GM19025 (cell line): ENCODE results near the gene DLK1.

ENCODE experiments used
- ATAC-seq: cut with Tn5 transposase; IDR thresholded peaks from one replicate; pipeline ENCODE4 v1.9.1; 2021; ENCODE audit warnings: mild to moderate bottlenecking, low read depth, moderate library complexity; ENCODE audit not compliant: unreplicated experiment

The DLK1 gene

DNA sequence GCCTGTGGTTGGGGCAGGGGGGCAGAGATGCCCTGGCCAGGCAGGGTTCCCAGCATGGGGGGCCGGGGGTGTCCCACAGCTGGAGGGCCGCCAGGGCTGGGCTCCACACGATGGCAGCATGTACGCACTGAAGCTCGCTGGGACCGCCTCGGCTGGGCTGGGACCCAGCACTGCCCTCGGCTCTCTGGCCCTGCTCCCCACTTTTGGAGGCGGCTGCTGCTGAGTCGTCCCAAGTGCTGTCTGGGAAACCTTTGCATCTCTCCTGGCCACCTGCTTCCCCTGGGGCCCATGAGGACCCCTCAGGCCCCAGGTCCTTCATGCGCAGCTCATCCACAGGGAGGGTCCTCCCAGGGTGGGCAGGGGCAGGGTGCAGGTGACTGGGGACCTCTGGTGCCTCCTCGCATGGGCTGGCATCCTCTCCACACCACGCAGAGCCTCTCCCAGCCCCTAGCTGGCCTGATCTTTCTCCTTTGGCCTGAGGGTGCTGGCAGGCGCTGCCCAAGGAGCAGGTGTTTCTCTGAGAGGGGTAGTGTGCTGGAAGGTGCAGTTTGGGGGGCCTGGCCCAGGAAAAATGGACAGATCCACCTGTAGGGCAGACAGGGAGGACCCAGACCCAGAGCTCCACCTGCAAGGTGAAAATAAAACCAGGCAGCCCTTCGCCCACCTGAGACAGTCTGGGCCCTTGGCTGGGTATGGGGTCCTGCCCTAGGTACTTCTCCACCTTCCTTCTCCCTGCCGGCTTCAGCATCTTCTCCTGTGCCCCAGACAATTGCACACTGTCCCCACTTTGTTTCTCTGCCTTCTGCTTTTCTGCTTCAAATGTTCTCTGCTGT is 46.9 kb downstream of the DLK1 start:
- no peak for ATAC-seq

DNA sequence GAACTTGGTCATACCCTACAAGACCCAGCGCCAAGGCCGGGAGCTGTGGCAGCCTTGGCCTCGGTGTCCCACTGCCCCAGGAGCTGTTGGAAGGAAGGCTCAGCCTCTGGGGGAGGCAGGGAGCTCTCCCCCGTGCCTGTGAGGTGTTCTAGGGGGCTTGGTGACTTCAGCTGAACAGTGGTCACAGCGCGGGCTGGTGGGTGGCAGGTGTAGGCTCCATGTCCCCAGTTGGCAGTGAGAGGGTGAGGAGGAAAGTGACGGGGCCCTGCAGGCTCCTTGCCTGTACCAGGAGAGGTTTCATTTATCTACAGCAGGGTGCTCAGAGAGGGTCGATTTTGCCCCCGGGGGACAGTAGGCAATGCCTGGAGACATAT is 47.5 kb downstream of the DLK1 start:
- ATAC-seq = no peak

DNA sequence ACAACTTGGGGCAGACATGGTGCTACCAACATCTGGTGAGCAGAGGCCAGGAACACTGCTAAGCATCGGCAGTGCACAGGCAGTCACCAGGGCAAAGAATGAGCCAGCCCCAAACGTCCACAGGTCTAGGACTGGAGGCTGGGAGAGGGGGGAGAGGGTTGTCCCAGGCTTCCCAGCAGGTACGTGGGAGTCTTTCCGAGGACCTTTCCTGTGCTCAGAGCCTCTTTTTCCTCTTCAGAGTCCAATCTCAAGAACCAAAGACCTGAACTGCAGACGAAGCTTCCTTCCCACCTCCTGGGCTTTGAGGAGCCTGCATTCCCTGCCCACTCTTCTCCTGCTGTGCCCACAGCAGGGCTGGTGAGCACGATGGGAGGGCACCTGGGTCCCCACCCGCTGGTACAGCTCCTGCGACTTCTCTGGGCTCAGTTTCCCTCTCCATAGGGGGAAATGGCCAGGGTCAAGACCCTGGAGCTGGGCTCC is 48.7 kb downstream of the DLK1 start:
- ATAC-seq = no peak

DNA sequence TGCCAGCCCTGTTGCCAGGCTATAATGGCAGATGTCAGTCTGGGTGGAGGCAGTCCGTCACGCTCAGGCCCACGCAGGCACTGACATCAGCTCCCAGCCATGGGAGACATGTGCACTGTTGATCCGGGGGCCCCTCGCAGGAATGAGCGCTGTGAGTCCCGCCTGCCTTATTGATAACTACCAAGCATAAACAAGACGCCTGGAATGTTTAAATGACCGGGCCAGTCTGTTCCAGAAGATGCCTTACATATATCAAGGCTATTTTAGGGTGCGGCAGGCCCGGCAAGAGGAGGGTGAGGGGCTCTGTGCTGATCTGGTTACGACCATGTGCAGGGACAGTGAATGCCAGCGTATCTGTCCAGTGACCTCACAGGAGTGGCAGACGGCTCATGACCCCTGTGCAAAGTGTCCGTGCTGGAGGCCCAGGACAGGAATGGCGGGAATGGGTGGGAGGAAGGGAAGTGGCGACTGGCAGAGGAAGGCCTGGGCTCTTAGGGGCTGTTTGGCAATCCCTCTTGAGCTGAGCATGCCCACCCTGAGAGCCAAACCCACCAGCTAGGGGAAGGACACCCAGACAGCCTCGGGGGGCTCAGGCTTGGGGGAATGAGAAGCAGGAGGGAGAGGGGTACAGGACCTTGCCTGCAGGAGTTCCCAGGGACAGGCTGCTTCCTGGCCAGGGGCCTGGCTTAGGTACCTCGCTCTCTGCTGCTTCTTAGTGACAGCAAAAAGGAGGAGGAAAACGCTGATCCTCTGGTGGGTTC is 49.3 kb downstream of the DLK1 start:
- ATAC-seq = no peak

DNA sequence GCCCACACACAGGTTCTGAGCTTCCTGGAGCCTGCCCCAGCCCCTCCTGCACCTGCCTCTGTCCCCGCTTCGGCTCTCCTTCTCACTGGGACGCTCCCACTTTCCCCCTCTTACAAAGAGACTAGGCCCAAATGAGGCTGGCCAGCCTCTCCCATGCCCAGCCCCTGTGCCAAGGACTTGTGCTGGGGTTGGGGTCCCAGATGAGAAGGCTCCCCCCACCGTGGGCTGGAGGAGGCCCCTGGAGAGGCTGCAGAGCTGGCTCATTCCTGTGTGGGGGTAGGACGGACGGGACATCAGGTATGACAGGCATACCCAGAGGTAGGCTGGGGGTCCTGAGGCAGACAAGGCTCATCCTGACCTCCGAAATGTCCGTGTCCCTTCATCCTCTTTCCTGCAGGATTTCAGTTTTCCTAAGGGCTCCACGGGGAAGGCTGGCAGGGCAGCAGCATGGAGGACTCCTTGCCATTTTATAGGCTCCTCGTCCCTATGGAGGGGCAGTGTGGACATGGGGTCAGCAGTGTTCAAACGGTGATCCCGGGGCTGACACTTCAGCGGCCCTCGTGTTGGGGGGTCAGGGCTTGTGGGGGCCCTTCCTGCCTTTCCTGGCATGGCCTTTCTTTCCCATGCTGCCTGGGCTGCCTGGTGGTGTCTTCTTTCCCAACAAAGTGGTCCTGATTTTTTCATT is 50.1 kb downstream of the DLK1 start:
- no peak for ATAC-seq

DNA sequence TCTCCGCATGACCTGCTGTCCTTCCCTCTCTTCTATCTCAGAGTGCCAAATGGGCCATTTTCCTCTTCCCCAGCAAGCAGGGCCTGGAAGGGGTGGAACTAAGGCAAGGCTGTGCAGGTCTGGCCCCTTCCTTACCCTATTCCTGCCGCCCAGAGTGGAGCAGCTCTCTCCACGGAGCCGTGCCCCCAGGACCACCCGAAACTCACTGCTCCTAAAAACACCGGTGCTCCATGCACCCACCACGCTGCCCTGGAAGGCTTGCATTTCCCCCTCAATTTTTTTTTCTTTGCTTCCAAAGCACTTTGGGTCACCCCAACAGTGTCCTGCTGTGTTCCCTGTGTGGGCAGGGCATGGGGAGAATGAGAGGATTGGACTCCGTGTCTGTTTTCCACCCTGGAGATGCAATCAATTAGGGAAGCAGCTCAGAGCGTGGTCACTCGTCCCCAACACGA is 50.7 kb downstream of the DLK1 start:
- no peak for ATAC-seq

DNA sequence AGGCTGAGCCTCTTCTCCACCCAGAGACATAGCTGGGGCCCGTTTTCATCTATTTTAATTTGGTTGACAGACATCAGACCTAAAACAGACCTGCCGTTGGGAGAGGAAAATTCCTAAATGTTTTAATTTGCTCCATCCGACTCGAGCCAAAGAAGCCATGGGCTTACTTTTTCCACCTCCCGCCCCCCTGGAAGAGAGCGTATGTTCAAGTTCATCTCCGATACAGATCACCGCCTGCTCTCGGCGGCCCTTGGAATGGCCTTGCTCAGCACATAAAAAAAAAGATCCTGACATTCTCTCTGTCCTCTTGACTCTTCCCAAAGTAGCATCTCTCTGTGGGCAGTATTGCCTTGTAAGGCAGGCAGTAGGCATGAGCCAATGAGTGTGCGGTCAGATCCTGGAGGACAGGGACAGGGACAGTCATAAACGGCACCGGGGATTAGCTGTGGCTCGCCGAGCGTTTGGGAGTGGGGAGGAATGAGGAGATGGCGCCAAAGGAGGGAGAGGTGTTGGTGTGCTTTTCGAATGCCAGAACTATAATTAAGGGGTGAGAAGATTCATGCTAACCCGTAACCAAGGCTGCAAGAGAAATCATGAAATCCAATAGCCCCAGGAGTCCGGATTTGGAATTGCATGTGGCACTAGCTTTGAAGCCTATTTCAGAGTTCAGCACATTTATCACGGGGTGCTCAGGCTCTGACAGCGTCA is 51.3 kb downstream of the DLK1 start:
- no peak for ATAC-seq

DNA sequence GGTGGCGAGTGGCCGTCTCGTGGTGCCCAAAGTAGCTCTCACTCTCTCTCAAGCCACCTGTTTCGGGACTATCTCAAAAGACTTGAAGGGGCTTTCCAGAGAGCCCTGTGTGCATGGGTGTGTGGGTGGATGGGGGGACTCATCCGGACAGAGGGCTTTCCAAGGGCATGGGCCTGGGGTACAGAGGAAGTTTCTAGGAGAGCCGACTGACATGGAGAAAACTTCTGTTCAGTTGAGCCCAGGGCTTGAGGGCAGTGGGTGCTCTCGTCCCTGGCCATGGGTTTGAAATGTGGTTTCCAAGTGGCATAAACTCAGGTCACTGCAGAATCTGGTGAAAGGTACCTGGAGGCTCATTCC is 51.8 kb downstream of the DLK1 start:
- no peak for ATAC-seq

DNA sequence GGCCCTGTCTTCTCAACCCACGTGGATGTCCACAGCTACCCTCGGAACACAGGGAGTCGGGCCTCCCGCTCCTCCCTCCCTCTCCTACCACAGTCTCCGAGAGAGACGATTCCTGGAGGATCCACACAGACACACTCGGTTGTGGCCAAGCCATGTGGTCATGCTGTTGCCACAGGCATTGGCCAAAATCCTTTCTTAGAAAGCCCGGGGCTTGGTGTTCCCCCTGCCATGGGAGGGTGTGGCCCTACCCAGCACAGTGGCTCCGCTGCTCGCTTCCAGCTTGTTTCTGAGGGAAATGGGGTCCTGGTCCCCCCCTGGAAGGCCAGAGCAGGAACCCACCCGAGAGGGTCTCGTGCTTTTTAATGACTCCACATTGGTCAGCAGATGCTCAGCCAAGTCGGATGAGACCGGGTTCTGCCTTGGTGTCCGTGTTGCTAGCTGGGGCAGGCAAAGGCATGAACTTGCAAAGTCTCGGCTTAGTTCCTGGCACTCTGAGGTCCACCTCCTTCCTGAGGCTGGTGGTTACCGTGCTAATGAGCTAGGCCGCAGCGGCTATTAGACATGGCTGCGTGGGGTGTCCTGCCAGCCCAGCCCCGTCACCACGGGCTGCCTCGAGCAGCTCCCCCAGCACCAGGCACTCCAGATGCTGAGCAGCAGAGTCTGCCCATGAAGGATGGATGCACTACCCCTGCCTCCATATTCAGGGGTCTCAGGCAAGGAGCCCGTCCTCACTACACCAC is 52.4 kb downstream of the DLK1 start:
- no peak for ATAC-seq

DNA sequence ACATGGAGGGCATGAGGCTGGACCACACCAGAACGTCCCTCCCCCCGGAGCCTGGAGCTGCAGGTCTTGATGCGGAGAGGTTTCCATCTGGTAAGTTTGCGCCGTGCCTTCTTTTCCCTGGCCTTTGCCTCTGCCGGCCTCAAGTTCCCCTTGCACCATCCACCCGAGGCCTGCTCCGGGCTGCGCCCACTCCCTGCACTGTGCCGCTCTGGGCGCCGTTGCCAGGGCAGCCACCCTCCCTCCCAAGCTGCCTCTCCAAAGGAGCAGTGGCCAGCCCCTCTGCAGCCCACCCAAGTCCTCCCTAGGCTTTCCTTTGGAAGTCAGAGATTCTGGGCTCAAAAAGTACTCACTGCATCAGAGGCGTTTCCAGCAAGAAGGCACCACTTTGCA is 53.0 kb downstream of the DLK1 start:
- no peak for ATAC-seq

DNA sequence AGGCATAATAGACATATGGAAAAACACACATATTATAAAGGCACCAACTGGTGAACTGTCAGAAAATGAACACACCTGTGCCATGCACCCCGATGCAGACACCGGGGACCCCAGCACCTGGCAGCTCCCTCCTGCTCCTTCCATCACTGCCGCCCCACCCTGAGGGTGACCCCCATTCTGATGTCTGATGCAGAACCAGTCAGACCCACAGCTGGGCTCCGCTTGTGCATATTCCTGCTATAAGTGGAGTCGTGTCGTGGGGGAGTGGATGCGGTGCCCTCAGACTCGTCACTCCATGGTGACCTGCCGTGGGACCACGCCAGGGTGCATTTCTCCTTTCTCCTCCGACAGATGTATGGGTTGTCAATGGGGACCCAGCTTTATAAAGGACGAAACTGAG is 53.6 kb downstream of the DLK1 start:
- ATAC-seq = no peak

DNA sequence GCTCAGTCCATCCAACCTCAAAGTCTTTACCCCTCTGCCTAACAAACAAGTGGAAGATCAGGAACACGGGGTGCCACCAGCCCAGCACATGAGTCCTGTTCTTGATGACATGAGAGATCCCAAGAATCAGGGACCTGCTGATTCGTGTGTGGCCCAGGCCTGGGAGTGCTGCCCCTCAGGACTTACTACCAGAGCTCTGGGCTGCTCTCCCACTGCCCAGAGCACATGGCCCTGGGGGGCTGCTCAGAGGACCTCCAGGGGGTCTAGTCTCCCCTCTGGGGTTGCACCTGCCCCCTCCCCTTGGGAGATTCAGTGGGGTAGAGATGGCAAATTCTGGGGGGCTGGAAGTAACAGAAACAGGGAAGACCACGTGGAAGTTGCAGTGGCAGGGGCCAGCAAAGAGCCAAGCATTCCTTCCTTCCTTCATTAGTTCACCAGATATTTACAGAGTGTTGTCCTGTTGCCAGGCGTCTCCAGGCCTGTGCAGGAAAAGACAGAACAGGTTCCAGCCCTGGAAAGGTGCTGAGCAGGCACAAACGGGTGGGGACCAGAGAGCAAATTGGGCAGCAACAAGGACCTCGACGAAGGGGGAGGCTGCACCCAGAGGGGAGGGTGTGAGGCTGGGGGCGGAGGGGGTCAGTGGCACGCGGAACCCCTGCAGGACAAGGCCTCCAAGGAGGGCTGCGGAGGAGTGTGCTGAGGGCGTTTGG is 54.1 kb downstream of the DLK1 start:
- ATAC-seq = no peak

DNA sequence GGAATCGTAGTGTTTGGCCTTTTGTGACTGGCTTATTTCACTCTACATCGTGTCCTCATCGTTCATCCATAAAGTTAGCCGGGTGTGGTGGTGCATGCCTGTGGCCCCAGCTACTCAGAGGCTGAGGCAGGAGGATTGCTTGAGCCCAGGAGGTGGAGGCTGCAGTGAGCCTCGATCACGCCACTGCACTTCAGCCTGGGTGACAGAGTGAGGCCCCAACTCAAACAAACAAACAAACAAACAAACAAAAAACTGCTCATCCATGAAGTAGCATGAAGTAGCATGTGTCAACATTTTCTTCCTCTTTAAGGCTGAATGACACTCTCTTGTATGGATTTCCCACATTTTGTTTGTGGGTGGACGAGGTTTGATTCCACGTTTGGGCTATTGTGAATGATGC is 55.3 kb downstream of the DLK1 start:
- ATAC-seq = no peak

DNA sequence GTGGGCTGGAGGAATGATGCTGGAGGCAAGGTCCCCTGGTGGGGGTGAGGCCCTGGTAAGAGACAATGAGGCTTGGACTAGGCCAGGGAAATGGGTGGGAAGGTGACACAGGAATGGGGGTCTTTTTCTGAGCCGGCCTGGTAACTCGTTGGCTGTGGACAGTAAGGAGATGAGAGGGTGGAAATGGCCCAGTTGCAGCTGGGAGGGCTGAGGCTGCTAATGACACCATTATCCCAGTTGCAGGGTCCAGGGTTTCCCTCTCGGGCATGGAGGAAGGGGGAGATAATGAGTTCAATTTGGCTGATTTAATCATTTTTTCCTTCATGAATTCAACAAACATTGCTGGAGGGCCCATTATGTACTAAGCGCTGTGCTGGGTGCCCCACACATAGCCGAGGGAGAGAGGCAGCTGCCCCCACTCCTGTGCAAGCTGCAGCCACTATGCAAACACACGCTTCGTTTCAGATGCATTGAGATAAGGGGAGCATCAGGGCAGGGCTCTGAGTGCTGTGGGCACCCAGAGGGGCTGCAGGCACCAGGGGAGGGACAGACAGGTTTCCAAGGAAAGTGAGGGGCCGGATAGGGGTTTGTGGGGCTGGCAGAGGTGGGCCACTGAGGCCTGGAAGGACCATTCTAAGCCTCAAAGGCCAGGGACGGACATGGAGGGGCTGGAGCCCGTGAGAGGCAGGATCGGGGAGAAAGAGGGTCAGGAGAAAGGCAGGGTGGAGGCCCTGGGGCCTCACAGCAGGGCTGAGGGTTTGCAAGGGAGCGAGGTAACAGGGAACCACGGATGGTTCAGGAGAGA is 56.0 kb downstream of the DLK1 start:
- no peak for ATAC-seq

DNA sequence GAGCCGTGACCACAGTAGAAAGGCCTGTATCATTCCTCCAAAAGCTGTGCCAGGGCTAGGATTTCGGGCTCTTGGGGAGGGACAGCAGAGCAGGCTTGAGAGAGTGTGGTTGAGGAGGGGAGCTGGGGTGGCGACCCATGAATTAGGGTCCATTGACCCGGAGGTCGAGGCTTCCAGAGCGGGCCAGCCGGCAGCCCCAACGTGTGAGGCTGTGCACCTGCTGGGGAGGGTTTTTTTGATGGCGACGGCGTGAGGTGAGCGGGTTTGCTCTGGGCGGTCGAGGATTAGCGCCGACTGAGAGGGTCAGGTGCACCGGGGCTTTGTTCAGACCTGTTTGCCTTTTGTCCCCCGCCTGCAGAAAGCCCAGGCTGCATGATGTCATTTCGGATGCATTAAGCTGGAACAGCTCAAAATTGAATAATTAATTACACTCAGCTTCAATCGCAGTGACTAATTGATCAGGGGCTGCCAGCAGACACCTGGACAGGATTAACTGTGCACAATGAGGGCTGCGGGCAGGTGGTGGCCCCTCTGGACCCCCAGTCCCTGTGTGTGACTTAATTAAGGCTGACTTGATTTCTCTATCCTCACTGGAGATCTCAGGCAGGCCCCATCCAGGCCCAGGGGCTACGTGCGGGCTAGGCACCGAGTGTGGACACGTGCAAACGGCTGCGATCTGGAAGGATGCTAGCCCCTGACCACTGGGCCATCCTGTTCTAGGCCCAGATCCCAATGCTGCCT is 57.1 kb downstream of the DLK1 start:
- no peak for ATAC-seq

DNA sequence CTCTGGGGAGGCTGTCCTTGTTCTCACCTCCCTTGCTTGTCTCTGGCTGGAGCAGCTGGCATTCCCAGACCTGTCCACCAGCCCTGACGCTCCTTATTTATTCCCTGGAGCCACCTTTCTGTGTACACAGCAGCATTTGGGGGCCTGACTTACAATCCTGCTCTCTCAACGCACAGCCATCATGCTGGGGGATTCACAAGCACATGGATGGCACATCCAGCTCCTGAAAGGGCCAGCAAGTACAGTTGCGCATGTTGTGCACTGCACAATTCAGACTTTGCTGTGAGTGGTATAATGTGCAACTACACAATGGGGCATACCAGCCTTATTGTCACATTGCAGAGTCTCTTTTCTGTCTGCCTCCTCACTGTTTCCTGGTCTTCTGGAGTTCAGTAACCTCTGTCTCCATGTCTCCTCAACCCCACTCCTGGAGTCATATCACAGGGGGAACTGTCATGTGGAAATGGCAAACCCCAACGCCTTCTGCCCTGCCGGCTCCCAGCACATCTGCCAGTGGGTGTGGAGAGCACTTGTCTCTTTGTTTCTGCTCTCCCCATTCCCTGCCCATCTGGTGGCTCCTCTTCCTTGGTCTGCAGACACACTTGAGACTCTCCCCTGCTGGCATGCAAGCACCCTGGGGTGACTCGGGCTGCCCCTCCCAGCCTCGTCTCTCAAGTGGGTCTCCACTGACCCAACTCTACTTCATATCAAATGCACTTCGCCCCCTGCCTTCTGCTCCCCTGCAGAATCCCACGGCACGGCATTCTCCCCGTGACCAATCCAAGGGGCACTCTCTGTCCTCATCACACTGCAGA is 58.0 kb downstream of the DLK1 start:
- ATAC-seq = no peak

DNA sequence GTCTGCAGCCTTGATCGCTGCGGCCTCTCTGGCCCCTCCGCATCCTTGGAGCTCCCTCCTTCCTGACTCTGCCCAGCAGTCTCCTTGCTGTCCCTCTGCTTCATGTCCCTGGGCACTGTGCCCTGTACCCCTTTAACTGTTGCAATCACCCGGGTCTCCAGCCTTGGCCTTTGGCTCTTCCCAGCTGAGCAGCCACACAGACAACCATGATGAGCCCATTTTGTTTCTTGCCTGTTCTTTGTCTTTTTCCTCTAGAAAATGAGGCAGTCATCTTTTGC is 58.6 kb downstream of the DLK1 start:
- no peak for ATAC-seq
